Duodenal mucosa (tissue), 2 donors: ENCODE results near the gene THUMPD3.

ENCODE experiments used
- H3K27ac ChIP-seq: one replicate; pipeline ENCODE4 v1.7.0; 2013; ENCODE audit warnings: low read depth, low read length
- H3K27me3 ChIP-seq, 2 donors: one replicate each; pipeline ENCODE4 v1.7.0; 2013; ENCODE audit warnings: low read length in 2 of 2, control low read depth in 1 of 2; ENCODE audit not compliant: insufficient read depth in 2 of 2, control insufficient read depth in 1 of 2
- H3K36me3 ChIP-seq, 2 donors: one replicate each; pipeline ENCODE4 v1.7.0; 2013; ENCODE audit warnings: low read length in 2 of 2, control low read depth in 1 of 2; ENCODE audit not compliant: insufficient read depth in 2 of 2, control insufficient read depth in 1 of 2
- H3K4me1 ChIP-seq, 2 donors: one replicate each; pipeline ENCODE4 v1.7.0; 2013; ENCODE audit warnings: low read length in 2 of 2, control low read depth in 1 of 2; ENCODE audit not compliant: insufficient read depth in 2 of 2, control insufficient read depth in 1 of 2
- H3K4me3 ChIP-seq, 2 donors: one replicate each; pipeline ENCODE4 v1.7.0; 2013; ENCODE audit warnings: low read length in 2 of 2, low read depth in 1 of 2
- H3K9ac ChIP-seq, 2 donors: one replicate each; pipeline ENCODE4 v1.7.0; 2013; ENCODE audit warnings: low read length in 2 of 2, low read depth in 1 of 2
- H3K9me3 ChIP-seq, 2 donors: one replicate each; pipeline ENCODE4 v1.7.0; 2013; ENCODE audit warnings: low read length in 2 of 2, control low read depth in 1 of 2; ENCODE audit not compliant: control insufficient read depth in 1 of 2

Gene THUMPD3

DNA sequence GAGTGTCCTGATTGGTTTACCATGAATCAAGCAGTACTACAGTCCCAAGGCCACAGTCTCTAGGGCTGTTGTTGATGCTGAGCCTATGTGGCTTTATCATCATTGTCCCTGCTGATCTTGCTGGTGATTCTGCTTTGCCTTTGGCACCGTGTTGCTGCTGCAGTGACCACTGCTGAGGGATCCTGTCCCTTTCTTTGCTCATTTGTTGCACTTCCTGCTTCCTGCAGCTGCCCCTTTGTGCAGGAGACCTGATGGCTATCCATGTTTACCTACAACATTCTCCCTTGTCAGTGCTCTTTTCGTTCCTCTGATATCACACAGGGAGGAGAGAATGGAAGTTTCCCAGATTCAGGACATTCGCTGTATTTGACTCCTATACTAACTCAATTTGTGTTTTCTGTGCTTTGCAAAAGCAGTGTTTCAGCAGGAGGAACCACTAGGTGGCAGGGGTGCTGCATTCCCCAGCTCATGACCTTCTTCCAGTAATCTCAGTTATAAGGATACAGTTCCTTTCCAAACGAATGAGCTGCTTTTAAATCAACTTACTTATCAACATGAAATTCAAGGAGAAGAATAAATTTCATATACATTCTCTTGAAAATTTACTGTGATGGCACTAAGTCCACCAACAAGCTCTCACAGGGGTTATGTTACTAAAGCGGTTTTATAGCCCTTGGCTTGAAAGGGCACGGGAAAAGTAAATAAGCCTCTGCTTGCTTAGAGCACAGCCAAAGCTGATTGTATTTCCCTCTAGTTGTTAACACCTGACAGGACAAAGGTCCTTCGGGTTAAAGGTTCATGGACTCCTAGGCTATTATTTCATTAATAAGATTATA is 9.7 kb upstream of the THUMPD3 start:
- peak overlapping the region; percentile 11 to 56 for H3K9ac ChIP-seq

GRCh38 chr3:9361691-9362388 is 1.0 kb upstream of the THUMPD3 start:
- Histone ChIP-seq H3K27me3 (no peaks in the 10 kb centered on the region), H3K4me1 (peaks cover 3 to 5% of the 10 kb centered on the region in 2 donors), H3K36me3 (peaks cover 4 to 15% of the 10 kb centered on the region in 2 donors), H3K4me3 (peak overlapping the region; percentile 85 to 96), H3K27ac (no peak overlapping the region), H3K9ac (no peak overlapping the region), H3K9me3 (no peaks in the 10 kb centered on the region)

More for the DNA sequence above, 9.7 kb upstream of the THUMPD3 start:
- Histone ChIP-seq H3K9me3 (no peaks in the 10 kb centered on the region), H3K27me3 (no peaks in the 10 kb centered on the region), H3K4me3 (peak overlapping the region; percentile 44 to 50), H3K4me1 (peaks cover 38 to 53% of the 10 kb centered on the region in 2 donors), H3K27ac (no peak overlapping the region), H3K36me3 (no peaks in the 10 kb centered on the region)

GRCh38 chr3:9369508-9369907 is 6.7 kb downstream of the THUMPD3 start:
- H3K4me1 ChIP-seq, result no peaks in the 10 kb centered on the region

DNA sequence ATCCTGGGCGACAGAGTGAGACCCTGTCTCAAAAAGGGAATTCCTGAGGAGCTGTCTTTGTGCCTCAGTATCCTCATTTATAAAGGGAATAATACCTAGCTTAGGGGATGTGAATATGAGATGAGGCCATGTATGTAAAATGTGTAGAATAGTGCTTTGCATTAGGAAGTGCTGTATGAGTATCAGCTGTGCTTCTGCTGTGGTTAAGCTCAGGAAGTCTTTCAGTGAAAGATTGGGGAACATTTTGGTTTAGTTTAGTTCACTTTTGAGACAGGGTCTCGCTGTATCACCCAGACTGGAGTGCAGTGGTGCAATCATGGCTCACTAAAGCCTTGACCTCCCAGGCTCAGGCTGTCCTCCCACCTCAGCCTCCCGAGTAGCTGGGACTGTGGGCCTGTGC is 10.6 kb downstream of the THUMPD3 start:
- no peak overlapping the region for H3K9ac ChIP-seq
- no peaks in the 10 kb centered on the region for H3K4me1 ChIP-seq
- H3K27me3 ChIP-seq, result no peaks in the 10 kb centered on the region
- H3K9me3 ChIP-seq, result no peaks in the 10 kb centered on the region
- H3K4me3 ChIP-seq, result no peak overlapping the region
- peaks cover 22 to 93% of the 10 kb centered on the region in 2 donors for H3K36me3 ChIP-seq
- H3K27ac ChIP-seq, result no peak overlapping the region

More at GRCh38 chr3:9369508-9369907, 6.7 kb downstream of the THUMPD3 start:
- H3K27ac ChIP-seq, result no peak overlapping the region
- peaks cover 10 to 79% of the 10 kb centered on the region in 2 donors for H3K36me3 ChIP-seq
- H3K9ac ChIP-seq, result no peak overlapping the region
- H3K9me3 ChIP-seq, result no peaks in the 10 kb centered on the region
- H3K27me3 ChIP-seq, result no peaks in the 10 kb centered on the region
- no peak overlapping the region for H3K4me3 ChIP-seq

- H3K27me3 ChIP-seq, result no peaks in the 10 kb centered on the region
- no peaks in the 10 kb centered on the region for H3K9me3 ChIP-seq
- no peak overlapping the region for H3K4me3 ChIP-seq
- no peaks in the 10 kb centered on the region for H3K4me1 ChIP-seq
- H3K9ac ChIP-seq, result no peak overlapping the region
- no peak overlapping the region for H3K27ac ChIP-seq
- peaks cover 21 to 77% of the 10 kb centered on the region in 2 donors for H3K36me3 ChIP-seq
Measured at GRCh38 chr3:9377981-9378380, 15.1 kb downstream of the THUMPD3 start.

DNA sequence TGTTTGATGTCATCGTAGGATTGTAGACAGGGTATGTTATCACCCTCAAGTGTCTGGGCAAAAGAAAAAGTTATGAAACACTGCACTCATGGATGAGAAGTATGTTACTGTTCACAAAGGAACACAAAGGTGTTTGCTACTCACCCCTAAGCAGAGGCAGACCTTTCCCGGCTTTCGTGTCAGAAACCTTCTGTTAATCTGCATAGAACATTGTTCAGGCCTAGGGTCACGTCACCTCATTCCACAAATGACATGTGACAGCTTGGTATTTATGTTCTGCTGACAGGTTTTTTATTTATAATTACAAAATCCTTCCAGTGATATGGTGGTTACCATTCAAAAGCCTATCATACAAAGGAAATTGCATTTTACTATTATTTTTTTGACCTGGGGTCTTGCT is 16.5 kb downstream of the THUMPD3 start:
- Histone ChIP-seq H3K9ac (no peak overlapping the region), H3K27ac (no peak overlapping the region), H3K36me3 (peaks cover 23 to 77% of the 10 kb centered on the region in 2 donors), H3K27me3 (no peaks in the 10 kb centered on the region), H3K4me1 (no peaks in the 10 kb centered on the region), H3K4me3 (no peak overlapping the region), H3K9me3 (no peaks in the 10 kb centered on the region)

DNA sequence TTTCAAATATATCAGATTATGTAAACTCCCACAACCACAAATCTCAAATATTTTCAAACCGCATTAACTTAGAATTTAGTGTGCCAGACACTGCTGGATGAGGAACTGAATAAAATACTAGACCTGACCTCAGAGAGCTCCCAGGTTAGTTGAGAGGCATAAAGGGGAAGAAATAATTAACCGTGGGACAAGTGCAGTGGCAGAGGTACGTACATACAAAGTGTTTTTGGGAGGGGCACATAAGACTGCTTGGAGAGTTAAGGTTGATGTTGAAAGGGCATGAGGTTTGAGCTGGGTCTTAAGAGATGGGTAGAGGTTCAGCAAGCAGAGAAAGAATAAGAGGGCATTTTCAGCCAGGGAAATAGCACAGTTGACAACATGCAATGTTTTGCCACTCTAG is 17.2 kb downstream of the THUMPD3 start:
- Histone ChIP-seq H3K9me3 (no peaks in the 10 kb centered on the region), H3K36me3 (peaks cover 29 to 77% of the 10 kb centered on the region in 2 donors), H3K9ac (no peak overlapping the region), H3K27ac (no peak overlapping the region), H3K4me3 (no peak overlapping the region), H3K27me3 (no peaks in the 10 kb centered on the region), H3K4me1 (no peaks in the 10 kb centered on the region)

DNA sequence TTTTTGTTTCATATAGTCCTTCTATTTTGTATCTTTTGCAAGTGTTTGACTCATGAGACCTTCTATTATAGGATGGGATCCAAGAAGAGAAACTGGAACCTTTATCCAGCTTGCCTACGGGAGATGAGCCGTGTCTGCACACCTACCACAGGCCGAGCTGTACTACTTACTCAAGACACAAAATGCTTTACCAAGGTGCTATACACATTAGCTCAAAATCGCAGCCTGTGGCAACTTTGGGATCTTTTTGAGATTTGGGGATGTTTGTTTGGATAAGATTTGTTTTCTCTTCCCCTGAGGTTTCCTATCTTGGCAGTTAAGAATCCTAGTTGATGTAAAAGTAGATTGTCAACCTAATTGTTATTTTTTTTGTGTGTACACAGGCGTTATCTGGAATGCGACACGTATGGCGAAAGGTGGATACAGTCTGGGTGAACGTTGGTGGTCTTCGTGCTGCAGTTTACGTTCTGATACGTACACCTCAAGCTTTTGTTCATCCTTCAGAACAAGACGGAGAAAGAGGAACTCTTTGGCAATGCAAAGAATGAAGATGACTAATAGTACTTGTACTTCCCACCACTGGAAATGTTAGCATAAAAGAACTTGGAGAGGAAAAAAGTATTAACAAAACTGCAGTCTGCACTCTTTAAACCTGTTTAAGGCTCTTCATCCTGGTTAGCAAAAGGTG is 21.4 kb downstream of the THUMPD3 start:
- H3K27me3 ChIP-seq, result no peaks in the 10 kb centered on the region
- H3K9ac ChIP-seq, result no peak overlapping the region
- no peak overlapping the region for H3K4me3 ChIP-seq
- peaks cover 38 to 80% of the 10 kb centered on the region in 2 donors for H3K36me3 ChIP-seq
- H3K9me3 ChIP-seq, result no peaks in the 10 kb centered on the region
- H3K27ac ChIP-seq, result no peak overlapping the region
- H3K4me1 ChIP-seq, result no peaks in the 10 kb centered on the region

GRCh38 chr3:9385187-9386077 is 22.6 kb downstream of the THUMPD3 start:
- Histone ChIP-seq H3K27me3 (no peaks in the 10 kb centered on the region), H3K9ac (no peak overlapping the region), H3K4me3 (no peak overlapping the region), H3K27ac (no peak overlapping the region), H3K36me3 (peaks cover 39 to 78% of the 10 kb centered on the region in 2 donors), H3K9me3 (no peaks in the 10 kb centered on the region), H3K4me1 (no peaks in the 10 kb centered on the region)
